Measurements from ENCODE around the gene TRAFD1.

GRCh38 chr12:112190231-112191025 is 65.1 kb downstream of the TRAFD1 start:
- TF ChIP-seq OSR1 (CRISPR knock-in tag; IDR thresholded peaks at IDR 0.05) (no peak), CSRNP3 (CRISPR knock-in tag; IDR thresholded peaks at IDR 0.05) (no peak)
